ENCODE data around the gene LCE6A.

GRCh38 chr1:152884085-152884484 lies 41.4 kb downstream of the LCE6A start:
- TF ChIP-seq CTCF (IDR thresholded peaks at IDR 0.05; ENCODE audit: low read depth, low read length), result no peak
- no peak for TF ChIP-seq EZH2phosphoT487 (IDR thresholded peaks at IDR 0.05; ENCODE audit: low read depth)
